T-helper 1 cell treated with Interleukin-12 subunit alpha and Interleukin-12 subunit beta and Interleukin-4 antibody, amounts not matched to agents 30 μg/mL and 1 μg/mL, for 36 hours (primary cell): ENCODE results near the gene FGF10.

Experiments used
- H3K27ac Mint-ChIP-seq: one replicate; pipeline ENCODE4 v1.8.0; 2021; ENCODE audit warnings: mild to moderate bottlenecking, mixed read lengths
- H3K27me3 Mint-ChIP-seq: one replicate; pipeline ENCODE4 v1.8.0; 2021; ENCODE audit warnings: low read depth, mixed read lengths
- H3K36me3 Mint-ChIP-seq: one replicate; pipeline ENCODE4 v1.8.0; 2021; ENCODE audit warnings: low read depth, mixed read lengths
- H3K4me1 Mint-ChIP-seq: one replicate; pipeline ENCODE4 v1.8.0; 2021; ENCODE audit warnings: low read depth, mixed read lengths
- H3K4me3 Mint-ChIP-seq: one replicate; pipeline ENCODE4 v1.8.0; 2021; ENCODE audit warnings: mild to moderate bottlenecking, moderate library complexity, mixed read lengths
- H3K9me3 Mint-ChIP-seq: one replicate; pipeline ENCODE4 v1.8.0; 2021; ENCODE audit warnings: mixed read lengths

The FGF10 gene

DNA sequence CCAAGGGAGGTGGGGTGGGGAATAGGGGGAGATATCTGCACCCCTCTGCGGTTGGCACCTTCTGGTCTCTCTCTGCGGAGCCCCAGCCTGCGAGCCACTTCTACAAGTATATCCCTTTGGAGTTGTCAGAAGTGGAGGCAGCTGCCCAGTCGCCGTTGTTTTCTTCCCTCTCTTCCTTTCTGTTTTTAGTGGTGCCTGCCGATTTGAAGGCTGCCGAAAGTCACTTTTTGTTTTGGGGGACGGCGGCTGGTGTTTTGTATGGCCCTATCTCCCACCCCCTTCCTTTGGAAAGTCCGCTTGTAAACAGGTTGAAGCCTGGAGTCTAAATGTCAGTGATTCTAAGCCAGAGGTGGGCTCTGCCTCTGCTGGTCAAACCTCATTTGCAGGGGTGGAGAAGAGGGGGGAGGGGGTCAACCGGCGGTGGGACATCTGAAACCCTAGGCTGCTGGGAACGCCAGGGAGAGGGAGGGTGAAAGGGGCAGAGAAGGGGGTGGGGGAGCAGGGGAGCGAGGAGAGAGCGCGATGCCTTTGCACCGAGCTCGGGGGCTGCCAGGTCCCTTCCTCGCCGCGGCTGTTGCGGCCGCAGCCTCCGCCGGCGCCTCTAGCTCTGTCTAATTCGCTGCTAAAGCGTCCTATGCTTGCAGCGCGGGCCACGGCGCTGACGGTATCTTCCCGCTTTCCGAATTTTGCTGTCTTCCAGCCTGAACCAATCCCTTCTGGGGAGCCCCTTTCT is at the start of gene FGF10:
FGF10 (minus strand) TSS at position 331 of the 733 bp plus-strand sequence. CDS start 738 bp downstream, outside the sequence.
- H3K4me1 Mint-ChIP-seq, result peaks cover 3% of the 10 kb centered on the region
- no peak within 1 kb of the TSS for H3K27ac Mint-ChIP-seq
- peaks cover 40% of the 10 kb centered on the region for H3K27me3 Mint-ChIP-seq
- no peaks in the 10 kb centered on the region for H3K36me3 Mint-ChIP-seq
- no peak within 1 kb of the TSS for H3K4me3 Mint-ChIP-seq
- H3K9me3 Mint-ChIP-seq, result no peaks in the 10 kb centered on the region

GRCh38 chr5:44426944-44427343 is 37.7 kb upstream of the FGF10 start:
- Mint-ChIP-seq H3K4me3 (no peak overlapping the region), H3K4me1 (no peaks in the 10 kb centered on the region), H3K9me3 (no peaks in the 10 kb centered on the region), H3K36me3 (no peaks in the 10 kb centered on the region), H3K27ac (no peak overlapping the region), H3K27me3 (no peaks in the 10 kb centered on the region)

GRCh38 chr5:44412286-44412685 is 23.1 kb upstream of the FGF10 start:
- Mint-ChIP-seq H3K4me3 (no peak overlapping the region), H3K27ac (no peak overlapping the region)

GRCh38 chr5:44402084-44402483 is 12.9 kb upstream of the FGF10 start:
- Mint-ChIP-seq H3K4me3 (no peak overlapping the region), H3K36me3 (no peaks in the 10 kb centered on the region), H3K4me1 (no peaks in the 10 kb centered on the region), H3K9me3 (peaks cover 5% of the 10 kb centered on the region), H3K27me3 (no peaks in the 10 kb centered on the region), H3K27ac (no peak overlapping the region)

More at GRCh38 chr5:44412286-44412685, 23.1 kb upstream of the FGF10 start:
- H3K9me3 Mint-ChIP-seq, result peaks cover 4% of the 10 kb centered on the region
- no peaks in the 10 kb centered on the region for H3K36me3 Mint-ChIP-seq
- H3K4me1 Mint-ChIP-seq, result no peaks in the 10 kb centered on the region
- no peaks in the 10 kb centered on the region for H3K27me3 Mint-ChIP-seq

DNA sequence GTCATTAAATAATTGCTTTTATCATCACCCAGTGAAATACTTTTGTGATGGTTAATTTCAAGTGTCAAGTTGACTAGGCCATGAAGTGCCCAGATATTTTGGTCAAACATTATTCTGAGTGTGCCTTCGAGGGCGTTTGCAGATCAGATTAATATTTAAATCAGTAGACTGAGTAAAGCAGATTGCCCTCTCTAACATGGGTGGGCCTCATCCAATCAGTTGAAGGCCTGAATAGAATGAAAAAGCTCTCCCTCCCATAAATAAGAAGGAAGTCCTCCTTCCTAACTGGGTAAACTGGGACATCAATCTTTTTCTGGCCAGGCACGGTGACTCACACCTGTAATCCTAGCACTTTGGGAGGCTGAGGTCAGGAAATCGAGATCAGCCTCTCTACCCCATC is 12.4 kb upstream of the FGF10 start:
- Mint-ChIP-seq H3K9me3 (peaks cover 5% of the 10 kb centered on the region), H3K27ac (no peak overlapping the region), H3K4me3 (no peak overlapping the region), H3K36me3 (no peaks in the 10 kb centered on the region), H3K4me1 (no peaks in the 10 kb centered on the region), H3K27me3 (no peaks in the 10 kb centered on the region)

DNA sequence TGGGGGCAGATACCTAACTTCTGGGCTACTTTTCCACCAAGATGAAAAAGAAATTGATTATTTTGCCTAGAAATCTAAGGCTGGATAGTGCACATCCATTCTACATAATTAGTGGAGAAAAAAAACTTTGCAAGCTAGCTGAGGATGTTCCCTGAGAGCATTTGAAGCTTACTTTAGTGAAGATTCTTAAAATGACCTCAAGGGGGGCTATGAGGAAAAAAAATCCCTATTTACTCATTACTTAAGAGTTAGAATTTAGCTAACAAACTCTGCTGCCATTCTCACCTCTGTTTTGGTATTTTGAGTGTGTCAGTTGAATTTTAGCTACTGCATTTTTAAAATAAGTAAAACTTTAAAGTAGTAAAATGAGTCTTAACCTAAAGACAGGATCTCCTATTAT is 9.2 kb upstream of the FGF10 start:
- H3K9me3 Mint-ChIP-seq, result no peaks in the 10 kb centered on the region
- no peak overlapping the region for H3K27ac Mint-ChIP-seq
- no peaks in the 10 kb centered on the region for H3K36me3 Mint-ChIP-seq
- no peaks in the 10 kb centered on the region for H3K27me3 Mint-ChIP-seq
- H3K4me1 Mint-ChIP-seq, result no peaks in the 10 kb centered on the region
- H3K4me3 Mint-ChIP-seq, result no peak overlapping the region

DNA sequence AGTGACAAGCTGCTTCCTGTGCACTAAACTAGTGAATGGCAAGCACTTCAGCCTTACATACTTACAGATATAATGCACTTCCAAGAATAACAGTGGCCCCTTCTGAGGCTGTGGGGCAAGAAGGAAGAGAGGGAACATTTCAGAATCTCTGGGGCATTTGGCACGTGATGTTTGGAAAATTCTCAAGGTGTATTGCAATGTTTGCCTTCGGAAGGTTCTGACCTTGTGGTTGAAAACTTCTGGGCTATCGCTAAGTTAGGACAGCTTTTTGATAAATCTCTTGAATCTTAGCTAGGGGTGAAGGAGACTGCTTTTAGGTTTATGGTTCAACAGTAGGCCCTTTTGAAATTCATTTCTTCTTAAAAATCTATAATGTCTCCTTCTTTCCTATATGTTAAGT is 7.1 kb upstream of the FGF10 start:
- no peaks in the 10 kb centered on the region for H3K9me3 Mint-ChIP-seq
- no peaks in the 10 kb centered on the region for H3K36me3 Mint-ChIP-seq
- no peaks in the 10 kb centered on the region for H3K4me1 Mint-ChIP-seq
- no peak overlapping the region for H3K27ac Mint-ChIP-seq
- no peak overlapping the region for H3K4me3 Mint-ChIP-seq
- no peaks in the 10 kb centered on the region for H3K27me3 Mint-ChIP-seq

GRCh38 chr5:44390351-44390750 is 1.1 kb upstream of the FGF10 start:
- H3K27me3 Mint-ChIP-seq, result peaks cover 40% of the 10 kb centered on the region
- no peak overlapping the region for H3K27ac Mint-ChIP-seq
- no peaks in the 10 kb centered on the region for H3K9me3 Mint-ChIP-seq
- H3K4me1 Mint-ChIP-seq, result peaks cover 3% of the 10 kb centered on the region
- H3K4me3 Mint-ChIP-seq, result no peak overlapping the region
- H3K36me3 Mint-ChIP-seq, result no peaks in the 10 kb centered on the region

GRCh38 chr5:44389823-44390143 is 563 bp upstream of the FGF10 start:
- Mint-ChIP-seq H3K4me3 (no peak overlapping the region), H3K9me3 (no peaks in the 10 kb centered on the region)

DNA sequence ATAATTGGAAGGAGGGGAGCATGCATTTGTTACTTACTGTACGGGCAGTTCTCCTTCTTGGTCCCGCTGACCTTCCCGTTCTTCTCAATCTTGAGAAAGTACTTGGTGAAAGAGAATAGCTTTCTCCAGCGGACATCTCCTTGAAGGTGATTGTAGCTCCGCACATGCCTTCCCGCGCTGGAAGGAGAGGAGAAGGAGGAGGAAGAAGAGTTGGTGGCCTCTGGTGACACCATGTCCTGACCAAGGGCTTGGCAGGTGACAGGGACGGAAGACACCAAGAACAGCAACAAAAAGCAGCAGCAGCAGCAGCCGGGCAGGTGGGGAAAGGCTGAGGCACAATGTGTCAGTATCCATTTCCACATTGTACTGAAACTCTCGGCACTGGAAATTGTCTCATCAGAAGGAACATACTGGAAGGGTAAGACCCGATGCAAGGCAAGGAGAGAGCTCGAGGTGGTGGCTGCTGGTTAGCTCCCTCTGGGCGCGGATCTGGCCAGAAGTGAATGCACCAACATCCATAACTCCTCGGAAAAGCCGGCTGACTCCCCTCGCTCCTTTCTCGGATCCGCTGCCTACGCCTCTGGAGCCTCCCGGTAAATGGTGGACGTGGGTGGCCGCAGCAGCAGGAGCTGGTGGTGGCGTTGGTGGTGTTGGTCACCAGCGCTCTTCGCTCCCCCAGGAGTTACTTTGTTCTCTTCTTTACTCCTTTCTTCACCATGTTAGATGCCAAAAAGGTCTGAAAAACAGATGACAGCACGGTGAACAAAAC is 715 bp downstream of the FGF10 start:
- no peak overlapping the region for H3K4me3 Mint-ChIP-seq
- H3K4me1 Mint-ChIP-seq, result peaks cover 3% of the 10 kb centered on the region
- no peaks in the 10 kb centered on the region for H3K36me3 Mint-ChIP-seq
- peaks cover 40% of the 10 kb centered on the region for H3K27me3 Mint-ChIP-seq
- no peak overlapping the region for H3K27ac Mint-ChIP-seq
- H3K9me3 Mint-ChIP-seq, result no peaks in the 10 kb centered on the region

More at GRCh38 chr5:44389823-44390143, 563 bp upstream of the FGF10 start:
- Mint-ChIP-seq H3K36me3 (no peaks in the 10 kb centered on the region), H3K27me3 (peaks cover 40% of the 10 kb centered on the region), H3K4me1 (peaks cover 3% of the 10 kb centered on the region), H3K27ac (no peak overlapping the region)

GRCh38 chr5:44387921-44388320 is 1.3 kb downstream of the FGF10 start:
- H3K27ac Mint-ChIP-seq, result no peak overlapping the region
- H3K4me1 Mint-ChIP-seq, result peaks cover 3% of the 10 kb centered on the region
- no peaks in the 10 kb centered on the region for H3K36me3 Mint-ChIP-seq
- no peaks in the 10 kb centered on the region for H3K9me3 Mint-ChIP-seq
- H3K4me3 Mint-ChIP-seq, result no peak overlapping the region
- H3K27me3 Mint-ChIP-seq, result peaks cover 40% of the 10 kb centered on the region

DNA sequence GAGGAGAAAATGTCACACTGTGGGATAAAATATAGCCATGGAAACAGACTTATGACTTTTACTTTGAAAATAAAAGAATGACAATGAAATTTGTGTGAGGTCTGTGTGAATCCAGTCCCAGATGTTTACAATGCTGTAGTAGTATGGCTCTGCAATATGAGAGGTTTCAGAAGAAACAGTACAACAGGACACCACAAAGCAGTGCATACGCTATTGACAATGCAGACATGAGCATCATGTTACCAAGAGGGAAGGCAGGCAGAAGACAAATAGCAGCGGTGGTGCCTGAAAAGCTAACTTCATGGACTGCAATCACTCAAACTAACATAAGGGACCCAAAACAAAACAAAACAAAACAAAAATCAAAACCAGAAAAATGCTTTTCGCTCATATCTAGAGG is 1.8 kb downstream of the FGF10 start:
- Mint-ChIP-seq H3K27ac (no peak overlapping the region), H3K36me3 (no peaks in the 10 kb centered on the region), H3K4me1 (peaks cover 3% of the 10 kb centered on the region), H3K27me3 (peaks cover 40% of the 10 kb centered on the region), H3K4me3 (no peak overlapping the region), H3K9me3 (no peaks in the 10 kb centered on the region)

DNA sequence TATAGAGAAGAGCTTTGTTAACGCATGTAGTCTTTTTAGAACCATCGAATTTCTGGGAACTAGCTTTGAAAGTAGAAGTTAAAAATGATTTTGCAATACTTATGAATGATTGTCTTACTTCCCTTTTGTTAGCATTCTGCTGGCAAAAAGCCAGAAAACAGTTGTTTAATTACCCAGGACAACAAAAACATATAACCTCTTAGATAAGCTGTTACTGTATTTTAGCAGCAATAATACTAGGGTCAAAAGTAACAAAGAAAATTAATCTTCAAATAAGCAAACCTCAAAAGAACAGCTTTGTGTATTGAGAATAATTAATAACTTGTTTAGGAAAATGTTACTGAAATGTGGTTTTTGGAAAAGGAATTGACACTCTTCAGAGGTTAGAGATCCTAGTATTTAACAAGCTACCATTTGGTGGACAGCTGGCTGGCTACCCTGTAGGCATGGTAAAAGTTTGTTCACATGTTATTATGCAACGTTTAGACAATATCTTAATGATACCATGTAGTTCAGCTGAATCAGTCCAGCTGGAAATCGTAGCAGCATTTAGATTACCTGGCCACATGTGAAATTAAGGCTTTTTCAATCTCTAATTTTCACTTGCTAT is 3.8 kb downstream of the FGF10 start:
- Mint-ChIP-seq H3K4me1 (peaks cover 3% of the 10 kb centered on the region), H3K9me3 (no peaks in the 10 kb centered on the region), H3K36me3 (no peaks in the 10 kb centered on the region), H3K4me3 (no peak overlapping the region), H3K27me3 (peaks cover 34% of the 10 kb centered on the region), H3K27ac (no peak overlapping the region)

GRCh38 chr5:44384816-44385215 is 4.4 kb downstream of the FGF10 start:
- no peak overlapping the region for H3K27ac Mint-ChIP-seq
- H3K9me3 Mint-ChIP-seq, result no peaks in the 10 kb centered on the region
- no peaks in the 10 kb centered on the region for H3K36me3 Mint-ChIP-seq
- peaks cover 28% of the 10 kb centered on the region for H3K27me3 Mint-ChIP-seq
- no peak overlapping the region for H3K4me3 Mint-ChIP-seq
- no peaks in the 10 kb centered on the region for H3K4me1 Mint-ChIP-seq

GRCh38 chr5:44382894-44383293 is 6.3 kb downstream of the FGF10 start:
- no peaks in the 10 kb centered on the region for H3K36me3 Mint-ChIP-seq
- H3K9me3 Mint-ChIP-seq, result no peaks in the 10 kb centered on the region
- H3K4me3 Mint-ChIP-seq, result no peak overlapping the region
- no peaks in the 10 kb centered on the region for H3K4me1 Mint-ChIP-seq
- no peak overlapping the region for H3K27ac Mint-ChIP-seq
- H3K27me3 Mint-ChIP-seq, result peaks cover 10% of the 10 kb centered on the region
